B cell (primary cell): Measurements from ENCODE around the gene CSNK2A2.

ENCODE experiments used
- EZH2 ChIP-seq: IDR thresholded peaks from 2 replicates; pipeline ENCODE4 v1.6.1; 2012; ENCODE audit warnings: borderline replicate concordance, low read depth, mild to moderate bottlenecking, moderate library complexity, low read length; ENCODE audit not compliant: insufficient read depth, poor library complexity, severe bottlenecking
- TF ChIP-seq, protein P1 (sequence below): fragments of 200-600 bp; IDR thresholded peaks from one replicate; pipeline ENCODE4 v1.8.0; 2022; ENCODE audit warnings: antibody characterized with exemption, mild to moderate bottlenecking

DNA sequence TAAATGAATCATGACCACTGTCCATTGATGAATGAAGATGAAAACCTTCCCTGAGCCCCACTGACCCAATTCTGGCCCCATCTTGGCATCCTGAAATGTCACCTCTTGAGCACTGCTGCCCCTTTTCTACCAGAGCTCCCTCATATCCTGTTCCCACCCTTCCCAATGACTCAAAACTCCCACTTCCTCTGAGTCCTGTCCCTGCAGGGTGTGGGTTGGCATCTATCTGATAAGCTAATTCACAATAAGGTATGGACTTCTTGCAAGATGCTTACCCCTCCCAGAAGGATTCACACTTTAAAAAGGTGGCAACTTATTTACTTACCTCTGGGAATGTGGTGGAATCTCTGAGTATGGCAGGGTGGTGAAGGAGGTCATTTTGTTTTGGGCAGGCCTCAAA is 13.3 kb upstream of the CSNK2A2 start:
- TF ChIP-seq, protein P1, sequence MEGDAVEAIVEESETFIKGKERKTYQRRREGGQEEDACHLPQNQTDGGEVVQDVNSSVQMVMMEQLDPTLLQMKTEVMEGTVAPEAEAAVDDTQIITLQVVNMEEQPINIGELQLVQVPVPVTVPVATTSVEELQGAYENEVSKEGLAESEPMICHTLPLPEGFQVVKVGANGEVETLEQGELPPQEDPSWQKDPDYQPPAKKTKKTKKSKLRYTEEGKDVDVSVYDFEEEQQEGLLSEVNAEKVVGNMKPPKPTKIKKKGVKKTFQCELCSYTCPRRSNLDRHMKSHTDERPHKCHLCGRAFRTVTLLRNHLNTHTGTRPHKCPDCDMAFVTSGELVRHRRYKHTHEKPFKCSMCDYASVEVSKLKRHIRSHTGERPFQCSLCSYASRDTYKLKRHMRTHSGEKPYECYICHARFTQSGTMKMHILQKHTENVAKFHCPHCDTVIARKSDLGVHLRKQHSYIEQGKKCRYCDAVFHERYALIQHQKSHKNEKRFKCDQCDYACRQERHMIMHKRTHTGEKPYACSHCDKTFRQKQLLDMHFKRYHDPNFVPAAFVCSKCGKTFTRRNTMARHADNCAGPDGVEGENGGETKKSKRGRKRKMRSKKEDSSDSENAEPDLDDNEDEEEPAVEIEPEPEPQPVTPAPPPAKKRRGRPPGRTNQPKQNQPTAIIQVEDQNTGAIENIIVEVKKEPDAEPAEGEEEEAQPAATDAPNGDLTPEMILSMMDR, result no peak
- TF ChIP-seq EZH2, result no peak
